ENCODE measurements around the gene CASS4.

- TF ChIP-seq CTCF (IDR thresholded peaks at IDR 0.05) (no peak), POLR2A (IDR thresholded peaks at IDR 0.05) (no peak), POLR2AphosphoS5 (IDR thresholded peaks at IDR 0.05) (no peak)
These were observed 11.2 kb downstream of the CASS4 start for GRCh38 chr20:56423211-56423610.
